ENCODE data around the gene APLP2.
"Not testable (repeated sequence)": the region's sequence is repeated elsewhere in the genome, so short reads cannot be mapped to it uniquely, and the experiment has no call there.

The APLP2 gene

GRCh38 chr11:130192845-130193267, 123.2 kb downstream of the APLP2 start:
- H3K36me3 Mint-ChIP-seq = peaks cover 14% of the 10 kb centered on the region
- no peaks in the 10 kb centered on the region for H3K27me3 Mint-ChIP-seq
- no peak overlapping the region for H3K4me3 Mint-ChIP-seq
- DNase-seq (ENCODE audit: low spot score in 2 of 2) (no peak), ATAC-seq (ENCODE audit: low read depth) (no peak)
- H3K27ac Mint-ChIP-seq = no peak overlapping the region
- H3K9me3 Mint-ChIP-seq = no peaks in the 10 kb centered on the region
- H3K4me1 Mint-ChIP-seq = peaks cover 4% of the 10 kb centered on the region

GRCh38 chr11:130193551-130193950, 123.9 kb downstream of the APLP2 start:
- not testable (repeated sequence) for H3K4me3 Mint-ChIP-seq; DNase-seq (ENCODE audit: low spot score in 2 of 2); H3K27ac Mint-ChIP-seq; H3K4me1 Mint-ChIP-seq; H3K27me3 Mint-ChIP-seq; ATAC-seq (ENCODE audit: low read depth); H3K9me3 Mint-ChIP-seq
- H3K36me3 Mint-ChIP-seq = peaks cover 16% of the 10 kb centered on the region

Measured in memory B cell (primary cell).